ENCODE data around the gene DHX35.
"Not testable (repeated sequence)": the region's sequence is repeated elsewhere in the genome, so short reads cannot be mapped to it uniquely, and the experiment has no call there.

DHX35 gene

GRCh38 chr20:38979842-38980241 is 17.7 kb downstream of the DHX35 start:
- DNase-seq: no peak

GRCh38 chr20:38982291-38982690 is 20.1 kb downstream of the DHX35 start:
- DNase-seq: no peak

- no peak for DNase-seq
Observed at GRCh38 chr20:38985060-38985459, 22.9 kb downstream of the DHX35 start.

GRCh38 chr20:38985603-38986170 is 23.5 kb downstream of the DHX35 start:
- DNase-seq: no peak

GRCh38 chr20:38986663-38987062 is 24.5 kb downstream of the DHX35 start:
- DNase-seq: no peak

- DNase-seq: no peak
Observed at GRCh38 chr20:38987777-38988176, 25.6 kb downstream of the DHX35 start.

- no peak for DNase-seq
Observed at GRCh38 chr20:38990728-38991127, 28.6 kb downstream of the DHX35 start.

- no peak for DNase-seq
Observed at GRCh38 chr20:38991814-38992704, 29.9 kb downstream of the DHX35 start.

GRCh38 chr20:38995536-38996044 is 33.4 kb downstream of the DHX35 start:
- no peak for DNase-seq

- DNase-seq: not testable (repeated sequence)
Observed at GRCh38 chr20:38996866-38997265, 34.7 kb downstream of the DHX35 start.

GRCh38 chr20:38997622-38998021 is 35.5 kb downstream of the DHX35 start:
- DNase-seq: peak; percentile 48 to 52

GRCh38 chr20:38999217-38999616 is 37.1 kb downstream of the DHX35 start:
- DNase-seq: no peak

- DNase-seq: no peak
Observed at GRCh38 chr20:38999965-39000910, 38.1 kb downstream of the DHX35 start.

- DNase-seq: no peak
Observed at GRCh38 chr20:39004508-39004907, 42.4 kb downstream of the DHX35 start.

- DNase-seq: no peak
Observed at GRCh38 chr20:39009348-39009747, 47.2 kb downstream of the DHX35 start.

GRCh38 chr20:39010496-39010895 is 48.4 kb downstream of the DHX35 start:
- no peak for DNase-seq

GRCh38 chr20:39013662-39014109 is 51.5 kb downstream of the DHX35 start:
- DNase-seq: no peak

- DNase-seq: no peak
Observed at GRCh38 chr20:39016041-39016440, 53.9 kb downstream of the DHX35 start.

- DNase-seq: no peak
Observed at GRCh38 chr20:39016506-39016905, 54.4 kb downstream of the DHX35 start.

GRCh38 chr20:39019027-39019426 is 56.9 kb downstream of the DHX35 start:
- DNase-seq: no peak

GRCh38 chr20:39019805-39020325 is 57.7 kb downstream of the DHX35 start:
- peak; percentile 20 to 24 for DNase-seq

- DNase-seq: no peak
Observed at GRCh38 chr20:39021748-39022147, 59.6 kb downstream of the DHX35 start.

- DNase-seq: no peak
Observed at GRCh38 chr20:39025883-39026282, 63.7 kb downstream of the DHX35 start.
